DOHH2 (cell line): ENCODE data around the gene RRAS.

Source experiments
- H3F3A ChIP-seq: fragments of 200-600 bp; sonication (generic), shearing (Covaris generic); 2 replicates; pipeline ENCODE4 v1.6.0; 2016; ENCODE audit warnings: antibody characterized with exemption, mild to moderate bottlenecking; ENCODE audit not compliant: control insufficient read depth, insufficient read depth
- H3K27ac ChIP-seq: fragments of 200-600 bp; sonication (generic); 2 replicates; pipeline ENCODE4 v1.5.1; 2014; ENCODE audit warnings: low read depth, mild to moderate bottlenecking, low read length, moderate library complexity
- H3K27me3 ChIP-seq: fragments of 200-600 bp; sonication (generic); 2 replicates; pipeline ENCODE4 v1.6.1; 2014; ENCODE audit warnings: mild to moderate bottlenecking, low read length, mixed read lengths; ENCODE audit not compliant: control insufficient read depth
- H3K36me3 ChIP-seq: fragments of 200-600 bp; sonication (generic); 2 replicates; pipeline ENCODE4 v1.6.1; 2014; ENCODE audit warnings: mild to moderate bottlenecking, low read length, moderate library complexity, mixed read lengths; ENCODE audit not compliant: control insufficient read depth
- H3K4me1 ChIP-seq: fragments of 200-600 bp; sonication (generic); 2 replicates; pipeline ENCODE4 v1.6.1; 2014; ENCODE audit warnings: mild to moderate bottlenecking, low read length, mixed read lengths; ENCODE audit not compliant: control insufficient read depth
- H3K4me2 ChIP-seq: fragments of 200-600 bp; sonication (generic); 2 replicates; pipeline ENCODE4 v1.6.0; 2014; ENCODE audit warnings: mild to moderate bottlenecking, low read length, moderate library complexity
- H3K4me3 ChIP-seq: fragments of 200-600 bp; sonication (generic); 2 replicates; pipeline ENCODE4 v1.5.1; 2014; ENCODE audit warnings: mild to moderate bottlenecking, low read length, mixed read lengths
- H3K79me2 ChIP-seq: fragments of 200-600 bp; sonication (generic); 2 replicates; pipeline ENCODE4 v1.6.1; 2014; ENCODE audit warnings: mild to moderate bottlenecking, low read length, mixed read lengths; ENCODE audit not compliant: control insufficient read depth
- H3K9me2 ChIP-seq: fragments of 200-600 bp; sonication (generic); replicated peaks from 2 replicates; pipeline ENCODE4 v1.6.1; 2014; ENCODE audit warnings: mild to moderate bottlenecking, low read length, mixed read lengths; ENCODE audit not compliant: control insufficient read depth
- H3K9me3 ChIP-seq: fragments of 200-600 bp; sonication (generic); 2 replicates; pipeline ENCODE4 v1.6.1; 2014; ENCODE audit warnings: antibody characterized with exemption, low read length, mixed read lengths; ENCODE audit not compliant: control insufficient read depth, insufficient read depth
- H4K20me1 ChIP-seq: fragments of 200-600 bp; sonication (generic); 2 replicates; pipeline ENCODE4 v1.6.0; 2014; ENCODE audit warnings: low read depth, mild to moderate bottlenecking, antibody characterized with exemption, low read length, moderate library complexity; ENCODE audit not compliant: control insufficient read depth, insufficient read depth
- CTCF ChIP-seq: fragments of 200-600 bp; sonication (generic); IDR thresholded peaks from one replicate; pipeline ENCODE4 v1.5.1; 2014; ENCODE audit warnings: antibody characterized with exemption, mild to moderate bottlenecking, low read depth, low read length; ENCODE audit not compliant: poor library complexity, severe bottlenecking
- EZH2phosphoT487 ChIP-seq: fragments of 200-600 bp; sonication (generic); IDR thresholded peaks from 2 replicates; pipeline ENCODE4 v1.6.1; 2017; ENCODE audit warnings: borderline replicate concordance, mild to moderate bottlenecking, antibody characterized with exemption, low read length, moderate library complexity, mixed read lengths

The RRAS gene

DNA sequence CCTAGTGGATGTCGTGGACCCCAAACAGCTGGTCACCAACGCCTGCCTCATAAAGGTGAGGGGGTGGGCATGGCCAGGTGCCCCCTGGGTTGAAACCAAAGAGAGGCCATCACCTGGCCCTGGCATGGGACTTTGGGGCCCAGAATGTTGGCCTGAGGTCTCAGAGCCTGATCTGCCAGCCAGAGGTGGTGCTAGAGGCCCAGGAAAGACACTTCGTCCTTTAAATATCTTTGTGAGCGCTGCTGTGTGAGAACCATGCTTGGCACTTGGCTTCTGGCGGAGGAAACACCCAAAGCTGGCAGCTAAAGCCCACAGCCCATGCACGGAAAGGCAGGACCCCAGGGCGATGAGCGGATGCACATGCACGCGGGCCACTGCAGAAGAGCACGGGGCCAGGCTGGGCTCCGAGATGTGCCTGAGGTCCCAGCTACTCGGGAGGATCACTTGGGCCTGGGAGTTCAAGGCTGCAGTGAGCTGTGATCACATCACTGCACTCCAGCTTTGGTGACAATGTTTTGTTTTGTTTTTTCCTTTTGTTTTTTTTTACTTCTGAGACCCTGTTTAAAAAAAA is 45.1 kb upstream of the RRAS start:
- Histone ChIP-seq H3K4me1 (peaks cover 12% of the 10 kb centered on the region), H3K79me2 (peaks cover 33% of the 10 kb centered on the region), H4K20me1 (peaks cover 15% of the 10 kb centered on the region; the same call in 1 of the 2 replicates), H3K27ac (no peak overlapping the region), H3K9me3 (no peaks in the 10 kb centered on the region), H3K27me3 (no peaks in the 10 kb centered on the region), H3K36me3 (peaks cover 92% of the 10 kb centered on the region), H3K4me2 (no peak overlapping the region), H3K9me2 (no peaks in the 10 kb centered on the region), H3K4me3 (no peak overlapping the region), H3F3A (peaks cover 5% of the 10 kb centered on the region; the same call in 1 of the 2 replicates)
- TF ChIP-seq CTCF (no peak), EZH2phosphoT487 (no peak)

DNA sequence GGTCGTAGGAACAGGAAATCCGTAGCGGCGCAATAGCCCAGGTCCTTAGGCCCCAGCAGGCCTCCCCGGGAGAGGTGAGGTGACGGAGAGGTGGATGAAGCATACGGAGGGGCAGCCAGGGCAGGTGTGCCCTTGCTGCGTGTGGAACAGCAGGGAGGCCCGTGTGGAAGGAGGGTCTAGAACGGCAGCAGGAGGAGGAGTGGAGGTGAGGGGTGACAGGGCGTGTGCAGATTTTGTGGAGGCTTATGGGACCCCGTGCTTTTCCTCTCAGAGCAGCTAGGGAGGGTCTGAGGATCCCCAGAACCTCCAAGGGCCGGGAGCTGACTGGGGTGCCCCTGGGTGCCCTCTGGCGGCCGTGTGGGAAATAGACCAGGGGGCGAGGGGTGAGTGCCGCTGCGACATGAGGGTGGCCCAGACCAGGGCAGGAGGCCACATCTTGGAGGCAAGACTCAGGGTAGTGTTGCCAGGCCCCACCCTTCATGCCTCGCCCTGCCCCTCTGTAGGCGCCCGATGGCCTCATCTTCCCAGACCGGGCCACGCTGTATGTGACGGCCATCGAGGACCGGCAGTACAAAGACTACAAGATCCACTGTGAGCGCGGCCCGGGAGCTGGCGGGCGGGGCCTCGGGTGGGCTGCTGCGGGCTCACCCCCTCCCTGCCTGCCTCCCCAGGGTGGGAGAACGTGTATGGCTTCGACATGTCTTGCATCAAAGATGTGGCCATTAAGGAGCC is 44.5 kb upstream of the RRAS start:
- Histone ChIP-seq H4K20me1 (peaks cover 18% of the 10 kb centered on the region; the same call in 1 of the 2 replicates), H3F3A (peaks cover 6% of the 10 kb centered on the region; the same call in 1 of the 2 replicates), H3K4me1 (peaks cover 19% of the 10 kb centered on the region), H3K4me3 (no peak overlapping the region), H3K27me3 (no peaks in the 10 kb centered on the region), H3K79me2 (peaks cover 40% of the 10 kb centered on the region), H3K27ac (no peak overlapping the region), H3K9me3 (no peaks in the 10 kb centered on the region), H3K9me2 (no peaks in the 10 kb centered on the region), H3K36me3 (peaks cover 91% of the 10 kb centered on the region), H3K4me2 (no peak overlapping the region)
- peak; percentile 75 for TF ChIP-seq CTCF
- TF ChIP-seq EZH2phosphoT487, result no peak

DNA sequence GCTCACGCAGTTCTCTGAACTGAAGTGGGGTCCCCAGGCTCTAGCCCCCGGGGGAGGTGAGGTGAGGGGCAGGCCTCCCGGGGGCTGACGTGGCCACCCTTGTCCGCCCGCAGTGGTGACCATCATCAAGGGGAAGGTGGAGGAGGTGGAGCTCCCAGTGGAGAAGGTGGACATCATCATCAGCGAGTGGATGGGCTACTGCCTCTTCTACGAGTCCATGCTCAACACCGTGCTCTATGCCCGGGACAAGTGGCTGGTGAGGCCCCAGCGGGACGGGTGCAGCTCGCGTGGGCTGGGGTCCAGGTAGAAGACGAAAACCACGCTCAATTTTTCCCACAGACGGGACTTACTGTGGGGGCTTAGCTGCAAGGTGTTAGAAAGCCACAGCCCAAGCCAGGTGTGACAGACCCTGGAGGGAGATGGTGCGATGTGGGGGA is 43.9 kb upstream of the RRAS start:
- Histone ChIP-seq H3K27me3 (no peaks in the 10 kb centered on the region), H3K9me2 (no peaks in the 10 kb centered on the region), H3F3A (peaks cover 6% of the 10 kb centered on the region; the same call in 1 of the 2 replicates), H3K36me3 (peaks cover 89% of the 10 kb centered on the region), H3K4me3 (no peak overlapping the region), H3K9me3 (no peaks in the 10 kb centered on the region), H3K4me2 (no peak overlapping the region), H4K20me1 (peaks cover 23% of the 10 kb centered on the region), H3K79me2 (peaks cover 45% of the 10 kb centered on the region), H3K27ac (no peak overlapping the region), H3K4me1 (peaks cover 24% of the 10 kb centered on the region)
- TF ChIP-seq EZH2phosphoT487 (no peak), CTCF (no peak)
